DMS153 treated with DMSO at 0.1 percent for 48 hours (cell line): ENCODE data around the gene PYGM.

Source experiments
- DNase-seq: peaks from one replicate; lab custom pipeline; 2025; ENCODE audit not compliant: unreplicated experiment; lab: John Stamatoyannopoulos, UW

PYGM gene

DNA sequence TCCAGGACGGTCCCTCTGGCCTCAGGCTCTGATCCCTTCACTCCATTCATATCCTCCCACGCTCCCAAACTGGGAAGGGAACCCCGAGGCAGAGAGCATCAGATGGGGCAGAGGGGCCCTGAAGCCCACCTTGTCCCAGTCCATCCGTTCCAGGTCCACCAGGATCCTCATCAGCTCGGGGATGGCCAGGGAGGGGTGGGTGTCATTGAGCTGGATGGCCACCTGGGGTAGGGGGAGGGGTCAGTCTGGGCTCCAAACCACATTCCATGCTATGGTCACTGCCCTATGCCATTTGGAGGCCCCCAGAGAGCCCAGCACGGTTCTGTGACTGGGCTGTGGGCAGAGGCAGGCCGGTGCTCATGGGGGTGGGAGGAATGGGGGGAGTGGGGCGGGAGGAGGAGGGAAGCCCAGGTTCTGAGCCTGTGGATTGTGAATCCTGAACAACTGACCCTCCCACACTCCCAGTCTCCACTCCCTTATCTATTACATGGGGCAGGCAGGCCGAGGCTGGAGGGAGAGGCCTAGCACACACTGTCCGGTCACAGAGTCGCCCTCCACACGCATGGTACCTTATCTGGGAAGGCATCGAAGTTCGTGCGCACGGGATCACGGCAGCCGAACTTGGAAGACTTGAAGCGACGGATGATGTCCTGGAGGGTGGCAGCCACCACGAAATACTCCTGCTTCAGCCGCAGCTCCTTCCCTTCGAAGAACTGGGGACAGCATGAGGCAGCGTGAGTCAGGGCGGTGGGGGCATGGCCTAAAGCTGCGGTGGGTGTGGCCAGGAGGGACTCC, 5.5 kb downstream of the PYGM start:
- no peak for DNase-seq

DNA sequence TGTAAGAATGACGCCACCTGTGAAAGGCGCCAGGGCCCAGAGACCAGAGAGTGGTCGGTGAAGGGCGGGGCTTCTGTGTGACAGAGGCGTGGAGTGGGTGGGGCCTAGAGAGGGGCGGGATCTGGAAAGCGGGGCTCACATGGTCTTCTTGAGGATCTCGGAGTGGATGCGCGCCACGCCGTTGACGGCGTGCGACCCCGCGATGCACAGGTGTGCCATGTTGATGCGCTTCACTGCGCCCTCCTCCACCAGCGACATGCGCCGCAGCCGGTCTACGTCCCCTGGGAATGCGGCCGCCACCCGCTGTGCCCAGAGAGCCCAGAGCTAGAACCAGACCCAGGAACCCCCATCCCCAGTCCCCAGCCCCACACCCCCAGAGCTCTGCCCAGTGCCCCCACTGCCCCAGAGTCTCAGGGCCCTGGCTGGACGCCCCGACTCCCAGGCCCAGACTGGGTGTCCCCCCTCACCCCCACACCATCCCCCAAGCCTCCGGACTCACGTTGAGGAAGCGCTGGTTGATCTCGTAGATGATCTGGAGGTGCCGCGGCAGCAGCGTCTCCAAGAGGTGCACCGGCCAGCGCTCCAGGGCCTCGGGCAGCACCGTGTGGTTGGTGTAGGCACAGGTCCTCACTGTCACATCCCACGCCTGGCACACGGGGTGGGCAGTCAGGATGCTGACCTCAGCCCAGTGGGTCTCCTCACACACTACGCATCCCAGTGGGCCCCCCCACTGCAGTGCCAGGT, 6.2 kb downstream of the PYGM start:
- DNase-seq: no peak

DNA sequence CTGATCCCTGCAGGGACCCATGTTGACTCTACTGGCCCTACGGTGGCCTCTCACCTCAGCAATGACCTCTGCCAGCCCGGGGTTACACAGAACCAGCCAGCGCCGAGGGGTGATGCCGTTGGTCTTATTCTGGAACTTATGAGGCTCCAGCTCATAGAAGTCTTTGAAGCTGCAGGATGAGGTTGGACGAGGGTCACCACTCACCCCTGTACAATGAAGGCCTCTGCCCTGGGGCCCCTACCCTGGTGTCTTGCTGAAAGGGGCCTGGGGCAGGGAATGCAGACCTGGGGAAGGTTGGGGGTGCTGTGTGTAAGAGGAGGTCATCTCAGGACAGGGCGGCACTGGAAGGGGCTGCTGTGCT, 6.8 kb downstream of the PYGM start:
- no peak for DNase-seq

DNA sequence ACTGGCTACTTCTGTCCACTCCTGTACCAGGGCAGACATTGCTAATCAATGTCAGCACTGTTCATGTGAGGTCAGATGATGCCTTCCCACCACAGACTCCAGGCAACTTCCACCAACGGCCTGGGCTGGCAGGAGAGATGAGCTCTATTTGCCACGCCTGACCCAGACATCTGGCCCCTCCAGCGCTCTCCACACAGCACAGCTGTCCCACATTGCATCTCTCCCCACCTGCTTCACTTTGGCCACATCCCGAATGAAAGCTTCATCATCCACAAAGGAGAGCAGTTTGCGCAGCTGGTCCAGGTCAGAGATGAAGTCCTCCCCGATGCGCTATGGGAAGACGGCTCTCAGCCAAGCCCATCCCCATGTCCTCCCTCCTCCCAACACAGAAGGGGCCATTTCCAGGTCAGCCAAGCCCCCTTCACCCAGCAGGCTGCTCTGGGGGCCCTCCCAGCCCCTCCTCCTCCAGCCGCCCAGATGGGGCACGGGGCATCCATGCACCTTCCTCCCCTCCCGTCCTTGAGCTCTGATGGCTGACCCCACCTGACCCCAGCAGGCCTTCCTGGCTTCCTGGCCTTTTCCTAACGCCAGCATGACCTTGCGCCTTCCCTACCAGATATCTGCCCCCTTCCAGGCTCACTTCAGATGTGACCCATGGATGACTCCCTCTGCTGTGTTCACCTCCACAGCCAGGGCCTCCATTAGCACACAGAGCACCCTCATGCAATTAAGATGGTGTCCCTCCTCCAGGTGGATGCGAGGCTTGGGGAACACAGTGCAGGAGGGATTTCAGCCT, 7.4 kb downstream of the PYGM start:
- no peak for DNase-seq

DNA sequence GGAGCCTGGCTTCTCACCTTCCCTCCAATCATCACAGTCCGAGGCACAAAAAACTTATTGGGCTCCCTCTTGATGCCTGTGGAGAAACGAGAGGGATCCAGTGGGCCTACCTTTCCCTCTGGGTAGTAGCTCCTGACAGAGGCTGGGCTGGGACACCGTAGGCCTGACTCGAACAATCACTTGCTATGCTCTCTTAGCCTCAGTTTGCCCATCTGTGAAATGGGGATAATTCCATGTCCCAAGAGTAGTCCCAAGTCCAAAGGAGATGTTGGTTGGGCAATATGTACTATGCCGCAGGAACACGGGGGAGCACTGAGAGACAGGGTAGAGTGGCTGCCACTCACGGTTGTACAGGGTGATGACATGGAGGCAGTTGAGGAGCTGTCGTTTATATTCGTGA, 8.2 kb downstream of the PYGM start:
- DNase-seq: no peak

DNA sequence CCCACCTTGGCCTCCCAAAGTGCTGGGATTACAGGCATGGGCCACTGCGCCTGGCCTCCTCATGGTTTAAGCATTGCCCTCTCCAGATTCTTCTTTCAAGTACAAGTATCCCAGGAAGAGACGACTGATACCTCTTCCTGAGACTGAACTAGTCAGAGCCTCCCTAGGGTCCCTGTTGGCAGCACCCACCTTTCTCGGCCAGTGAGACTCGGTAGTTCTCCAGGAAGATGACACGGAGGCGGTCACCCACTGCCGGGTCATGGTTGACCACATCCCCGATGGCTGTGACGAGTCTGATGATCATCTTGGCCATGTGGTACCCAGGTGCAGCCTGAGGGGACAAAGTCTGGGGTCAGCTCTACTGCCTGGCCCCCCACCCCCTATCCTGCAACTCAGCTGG, 8.6 kb downstream of the PYGM start:
- DNase-seq: no peak

DNA sequence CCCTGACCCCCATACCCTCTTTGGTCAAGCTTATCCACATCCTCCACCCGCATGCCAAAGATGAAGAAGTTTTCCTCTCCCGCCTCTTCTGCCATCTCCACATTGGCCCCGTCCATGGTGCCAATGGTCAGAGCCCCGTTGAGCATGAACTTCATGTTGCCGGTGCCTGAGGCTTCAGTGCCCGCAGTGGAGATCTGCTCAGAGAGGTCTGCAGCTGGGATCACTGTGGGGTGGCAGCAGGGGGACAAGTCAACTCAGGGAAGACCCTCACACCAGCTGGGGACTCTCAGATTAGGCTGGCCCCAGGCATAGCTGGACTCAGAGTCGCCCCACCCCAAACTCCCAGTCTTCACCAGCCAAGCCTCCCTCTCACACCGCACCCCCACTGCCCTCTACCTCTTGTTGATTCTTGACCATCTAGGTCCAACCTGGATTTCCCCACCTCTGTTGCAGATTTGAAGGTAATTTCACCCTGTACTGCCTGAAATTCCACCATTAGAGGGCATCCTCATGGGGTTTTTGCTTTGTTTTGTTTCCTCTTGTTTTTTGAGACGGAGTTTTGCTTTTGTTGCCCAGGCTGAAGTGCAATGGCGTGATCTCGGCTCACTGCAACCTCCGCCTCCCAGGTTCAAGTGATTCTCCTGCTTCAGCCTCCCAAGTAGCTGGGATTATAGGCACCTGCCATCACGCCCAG, 9.3 kb downstream of the PYGM start:
- DNase-seq: no peak

DNA sequence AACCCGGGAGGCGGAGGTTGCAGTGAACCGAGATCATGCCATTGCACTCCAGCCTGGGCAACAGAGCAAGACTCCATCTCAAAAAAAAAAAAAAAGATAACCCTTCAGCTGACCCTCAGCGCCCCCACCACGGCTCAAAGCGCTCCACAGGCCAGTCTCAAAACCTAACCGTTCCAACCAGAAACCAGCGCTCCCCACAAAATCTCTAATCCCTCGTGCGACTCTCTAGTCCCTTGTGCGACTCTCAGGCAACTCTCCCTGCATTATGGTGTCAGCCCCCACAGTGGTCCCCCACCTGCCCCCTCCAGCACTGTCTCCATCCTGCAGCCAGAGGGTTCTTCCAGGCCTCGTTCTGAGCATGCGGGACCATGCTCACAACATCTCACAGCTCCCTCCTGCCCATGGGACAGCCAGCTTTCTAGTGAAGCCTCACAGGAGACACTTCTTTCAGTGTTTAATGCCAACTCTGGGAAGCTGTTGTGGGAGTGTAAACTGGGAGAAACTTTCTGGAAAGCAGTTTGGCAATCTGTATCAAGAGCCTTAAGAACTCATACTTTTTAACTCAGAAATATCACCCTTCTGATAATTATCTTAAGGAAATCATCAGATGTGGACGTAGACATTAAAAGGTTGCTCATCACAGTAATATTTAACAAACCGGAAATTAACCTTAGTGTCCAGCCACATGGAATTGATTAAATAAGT, 11.7 kb downstream of the PYGM start:
- no peak for DNase-seq

DNA sequence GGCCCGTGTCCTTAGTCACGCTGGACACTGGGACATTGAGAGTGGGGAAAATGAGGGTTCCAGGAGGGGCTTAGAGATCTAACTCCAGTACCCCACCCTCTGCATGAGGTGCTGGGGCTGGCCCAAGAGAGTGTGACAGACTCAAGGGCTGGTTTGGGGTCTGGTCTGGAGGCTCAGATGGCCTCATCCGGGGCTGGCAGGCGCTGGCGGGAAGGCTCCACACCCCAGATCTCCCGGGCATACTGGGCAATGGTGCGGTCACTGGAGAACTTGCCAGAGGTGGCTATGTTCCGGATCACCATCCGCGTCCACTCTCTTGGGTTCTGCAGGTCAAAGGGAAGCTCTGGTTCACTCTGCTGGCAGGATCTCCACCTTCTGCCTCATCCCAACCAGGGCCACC, 13.3 kb downstream of the PYGM start:
- DNase-seq: no peak

DNA sequence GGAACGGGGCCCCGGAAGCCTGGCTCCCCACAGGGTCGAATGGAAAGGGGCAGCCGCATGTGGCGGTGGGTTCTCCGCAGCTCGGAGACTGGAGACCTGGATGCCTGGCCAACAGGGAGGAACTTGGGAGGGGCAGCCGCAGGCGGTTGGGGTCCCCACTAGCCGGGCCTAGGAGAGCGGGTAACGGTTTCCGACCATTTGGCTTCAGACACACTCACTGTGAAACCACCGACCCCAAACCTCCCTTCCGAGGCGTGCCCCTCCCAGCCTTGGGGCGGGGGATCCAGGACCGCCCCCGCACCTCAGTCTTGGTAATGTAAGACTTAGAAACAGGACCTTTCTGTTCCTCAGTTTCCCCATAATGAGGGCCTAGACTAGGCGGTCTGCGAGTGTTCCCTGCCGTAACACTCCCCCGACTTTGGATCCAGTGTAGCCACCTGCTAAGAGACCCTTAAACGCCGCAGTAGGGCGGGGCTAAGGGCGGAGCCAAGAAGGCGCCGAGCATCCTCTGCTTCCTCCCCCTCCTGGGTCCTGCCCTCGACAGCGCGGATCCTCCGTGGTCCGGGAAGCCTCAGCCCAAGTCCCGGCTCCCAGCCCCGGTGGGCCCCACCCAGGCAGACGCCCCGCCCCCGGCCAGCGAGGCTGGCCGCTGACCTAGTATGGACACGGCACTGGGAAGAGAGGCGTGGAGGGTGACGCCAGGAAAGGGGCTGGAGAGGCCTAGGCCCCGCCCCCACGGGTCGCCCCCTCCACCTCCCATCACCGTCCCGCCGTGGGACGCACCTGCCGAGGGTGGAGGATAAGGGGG, 14.0 kb downstream of the PYGM start:
- no peak for DNase-seq

DNA sequence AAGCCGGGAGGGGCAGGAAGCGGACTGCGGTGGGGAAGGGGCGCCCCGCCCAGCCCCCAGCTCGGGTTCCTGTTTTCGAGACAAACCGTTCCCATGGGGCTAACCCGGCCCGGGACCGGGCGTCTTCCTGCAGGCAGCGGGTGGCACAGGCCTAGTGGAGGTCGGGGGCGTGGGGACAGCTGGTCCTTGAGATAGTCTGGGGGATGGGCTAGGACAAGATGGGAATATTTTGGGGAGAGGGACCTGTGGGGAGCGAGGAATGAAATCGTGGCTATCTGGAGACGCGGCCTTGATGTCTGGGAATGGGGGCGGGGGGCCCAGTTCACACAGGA, 14.6 kb downstream of the PYGM start:
- no peak for DNase-seq

DNA sequence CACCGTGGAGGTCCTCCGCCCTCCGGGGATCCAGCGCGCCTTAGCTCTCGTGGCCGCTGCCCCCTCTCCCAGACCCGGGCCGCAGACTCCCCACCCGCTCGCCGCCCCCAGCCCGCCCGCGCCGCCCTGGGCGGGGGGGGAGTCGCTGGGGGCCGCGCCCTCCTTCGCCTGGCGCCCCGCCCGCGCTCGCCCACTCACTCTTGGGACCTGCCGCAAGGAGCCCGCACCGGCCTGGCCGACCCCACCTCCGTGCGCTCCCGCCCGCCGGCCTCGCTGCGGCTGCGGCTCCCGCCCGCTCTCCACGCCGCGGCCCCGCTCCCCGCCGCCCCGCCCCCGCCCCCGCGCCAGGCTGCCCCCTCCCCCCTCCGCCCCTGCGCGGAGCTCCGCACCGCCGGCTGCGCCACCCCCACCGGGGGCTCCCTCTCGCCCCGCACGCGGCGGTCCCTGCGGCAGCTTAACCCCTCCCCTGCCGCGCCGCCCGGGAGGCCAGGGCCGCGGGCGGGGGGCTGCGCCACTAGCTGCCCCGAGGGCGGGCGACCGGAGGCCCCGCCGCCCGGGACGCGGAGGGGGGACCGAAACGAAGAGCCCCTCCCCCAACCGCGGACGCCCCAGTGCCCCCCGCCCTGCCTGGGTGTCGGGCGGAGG, 15.1 kb downstream of the PYGM start:
- DNase-seq: no peak

DNA sequence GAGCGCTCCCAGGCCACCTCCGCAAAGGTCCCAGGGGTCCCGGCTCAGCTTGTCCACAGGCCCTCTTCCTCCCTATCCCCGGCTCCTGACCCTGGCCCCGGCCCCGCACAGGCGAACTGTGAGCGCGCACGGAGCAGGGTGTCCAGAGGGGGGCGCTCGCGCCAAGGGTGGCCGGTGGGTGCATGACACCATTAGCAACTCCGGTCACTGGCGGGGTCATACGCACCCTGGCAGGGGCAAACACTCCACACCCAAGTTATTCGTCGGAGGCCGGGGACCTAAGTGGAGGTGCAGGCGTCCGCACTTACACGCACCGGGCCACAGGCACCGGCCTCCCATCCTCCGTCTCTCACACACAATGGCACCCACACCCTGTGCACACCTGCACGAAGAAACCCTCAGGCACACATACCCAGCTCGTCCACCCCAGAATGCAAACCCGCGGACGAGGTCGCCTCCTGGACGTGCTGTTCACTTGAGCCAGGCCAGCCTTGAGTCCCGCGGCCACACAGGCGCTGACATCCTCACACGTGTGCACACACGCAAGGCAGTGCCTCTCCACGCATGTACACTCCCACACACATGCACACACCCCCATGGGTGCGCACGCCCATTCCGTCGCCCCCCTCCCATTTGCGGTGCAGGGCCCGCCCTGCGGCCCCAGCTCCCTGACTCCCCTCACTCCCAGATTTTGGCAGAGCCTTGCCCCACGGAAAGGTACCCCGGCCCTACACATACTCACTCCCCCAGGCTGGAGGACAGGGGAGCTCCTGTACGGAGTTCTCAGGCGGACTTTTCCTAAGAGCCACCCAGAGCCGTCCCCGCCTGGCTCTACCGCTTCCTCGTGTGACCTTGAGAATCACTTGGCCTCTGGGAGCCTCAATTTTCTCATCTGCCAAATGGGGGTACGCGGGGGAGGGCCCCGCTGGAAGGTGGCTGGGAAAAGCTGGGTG, 15.9 kb downstream of the PYGM start, which contains the start of gene RASGRP2:
Gene RASGRP2 (minus strand): TSS at position 552 of the 953 bp plus-strand sequence. CDS start 1,276 bp downstream, outside the sequence.
- DNase-seq: no peak

DNA sequence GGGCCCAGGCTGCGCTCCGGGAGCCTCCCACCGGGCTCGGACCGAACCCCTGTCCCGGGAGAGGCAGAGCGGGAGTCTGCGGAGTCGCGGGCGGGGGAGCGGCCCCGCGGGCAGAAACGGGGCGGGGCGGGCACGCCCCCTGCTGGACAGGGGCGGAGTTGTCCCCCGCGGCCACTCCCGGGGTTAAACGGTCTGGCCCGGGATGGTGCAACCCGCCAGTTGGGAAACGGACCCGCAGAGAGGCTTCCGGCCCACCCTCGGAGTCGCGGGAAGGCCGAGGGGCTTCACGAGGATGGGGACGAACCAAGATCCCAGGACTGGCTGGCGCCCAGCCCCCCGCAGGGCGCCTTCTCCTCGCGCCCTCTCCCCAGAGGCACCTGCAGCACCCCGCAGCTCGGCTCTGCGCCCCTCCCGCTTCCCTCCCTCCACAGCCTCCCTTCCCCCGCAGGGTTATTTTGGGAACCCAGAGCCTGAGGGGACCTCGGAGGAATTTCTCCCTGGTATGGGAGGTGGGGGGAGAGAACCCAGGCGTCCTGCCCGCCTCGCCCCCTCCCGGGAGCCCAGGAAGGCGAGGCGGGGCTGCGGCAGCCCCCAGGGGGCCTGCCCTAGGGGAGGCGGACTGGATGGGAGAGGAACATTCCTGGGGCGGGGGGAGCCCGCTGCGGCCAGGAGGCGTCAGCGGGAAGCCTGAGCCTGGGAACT, 16.7 kb downstream of the PYGM start:
- no peak for DNase-seq

DNA sequence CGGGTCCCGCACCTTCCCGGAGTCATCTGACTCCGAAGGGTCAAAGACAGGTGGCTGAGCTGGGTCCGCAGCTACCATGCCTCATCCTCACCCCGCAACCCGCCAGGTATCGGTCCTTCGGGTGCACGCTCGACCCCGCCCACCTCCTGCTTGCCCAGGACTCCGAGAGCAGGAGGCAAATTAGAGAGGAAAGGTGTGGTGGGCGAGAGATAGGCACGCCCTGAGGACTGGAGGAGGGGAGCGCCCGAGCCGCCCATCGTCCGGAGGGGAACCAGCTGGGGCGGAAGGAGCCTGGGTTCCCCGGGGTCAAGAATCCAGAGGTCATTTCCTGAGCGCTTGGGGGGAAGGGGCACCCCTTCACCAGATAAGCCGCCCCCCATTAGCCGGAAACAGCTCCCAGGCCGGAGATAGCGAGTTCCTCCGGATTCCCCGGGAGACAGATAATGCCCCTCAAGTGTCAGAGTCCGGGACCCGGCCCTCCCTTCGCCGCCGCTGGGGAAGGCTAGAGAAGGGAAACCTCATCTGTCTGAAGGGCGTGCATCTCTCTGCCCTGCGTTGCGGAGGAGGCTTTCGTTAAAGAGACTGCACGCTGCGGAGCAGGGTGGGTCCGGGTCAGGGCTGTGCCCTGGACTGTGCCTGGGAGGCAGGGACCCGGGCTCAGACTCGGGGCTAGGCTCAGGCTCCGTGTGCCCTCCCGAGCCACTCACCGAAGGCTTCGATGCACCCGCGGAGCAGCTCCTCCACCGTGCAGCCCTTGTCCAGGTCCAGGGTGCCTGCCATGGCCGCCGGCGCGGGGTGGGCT, 17.5 kb downstream of the PYGM start:
- no peak for DNase-seq

DNA sequence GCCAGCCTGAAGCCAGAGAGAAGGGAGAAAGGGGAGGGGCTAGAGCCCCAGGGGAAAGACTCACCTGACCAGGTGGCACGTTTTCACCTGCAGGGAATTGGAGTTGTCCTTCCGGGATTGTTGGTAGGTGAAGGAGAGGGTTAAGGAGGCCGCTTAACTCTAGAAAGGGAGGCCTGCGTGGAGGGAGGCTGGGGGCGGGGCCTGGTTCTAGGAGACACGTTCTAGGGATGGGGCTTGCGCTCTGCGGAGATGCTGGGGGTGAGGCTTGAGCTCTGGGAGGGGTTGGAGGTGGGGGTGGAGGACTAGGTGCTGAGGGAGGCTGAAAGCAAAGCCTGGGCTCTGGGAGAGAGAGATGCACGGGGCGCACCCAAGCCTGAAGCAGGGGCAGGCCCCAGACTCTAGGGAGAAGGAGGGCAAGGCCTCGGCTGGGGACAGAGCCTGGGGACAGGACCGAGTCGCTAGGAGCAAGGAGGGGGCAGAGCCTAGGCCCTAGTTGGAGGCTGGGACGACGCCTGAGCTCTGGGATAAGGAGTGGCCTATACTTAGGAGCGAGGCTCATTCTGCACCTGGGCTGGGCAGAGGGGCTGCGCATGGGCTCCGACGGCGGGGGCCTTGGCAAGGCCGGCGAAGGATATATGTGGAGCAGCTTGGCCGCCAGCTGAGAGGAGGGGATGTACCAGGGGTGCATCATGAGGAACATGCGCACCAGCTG, 18.2 kb downstream of the PYGM start:
- DNase-seq: no peak
